ENCODE measurements around the gene DNASE1L3.
"Not testable (repeated sequence)": the region's sequence is repeated elsewhere in the genome, so short reads cannot be mapped to it uniquely, and the experiment has no call there.

The DNASE1L3 gene

GRCh38 chr3:58236527-58237237 is 25.9 kb upstream of the DNASE1L3 start:
- DNase-seq (ENCODE audit: low read depth, low spot score): no peak
- peak overlapping the region; percentile 81 for H3K4me3 ChIP-seq (ENCODE audit: low read depth, low read length)
- POLR2A ChIA-PET: no interaction called here
- CTCF ChIA-PET: interaction anchor here (3.4 to 3.6 kb wide), 2 partner anchors 20 to 65 kb away, joined by 12 to 20 read pairs; no protein-coding TSS in a partner anchor
- TF ChIP-seq CTCF (IDR thresholded peaks at IDR 0.05; ENCODE audit: insufficient read depth, low read length, missing control alignments): no peak

DNA sequence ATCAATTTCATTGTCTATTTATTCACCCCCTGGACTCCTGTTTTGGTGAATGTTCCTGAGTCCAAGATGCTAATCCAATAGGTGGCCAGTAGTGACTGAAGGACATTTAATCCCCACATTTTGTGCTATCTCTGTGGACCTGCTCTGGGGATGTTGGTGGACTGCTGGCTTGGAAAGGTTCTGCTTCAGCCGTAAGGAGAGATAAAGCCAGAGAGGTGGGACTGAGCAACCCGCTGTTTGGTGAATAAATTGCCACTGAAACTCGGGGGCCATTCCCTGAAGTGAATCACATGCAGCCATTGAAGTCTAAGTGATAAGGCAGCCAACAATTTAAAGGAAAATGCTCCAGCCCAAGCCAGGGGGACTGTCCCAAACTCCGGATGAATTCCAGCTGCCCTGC is 25.2 kb upstream of the DNASE1L3 start:
- no peak for DNase-seq (ENCODE audit: low read depth, low spot score)
- ChIA-PET CTCF (interaction anchor here (3.6 to 6.2 kb wide), 2 partner anchors 19 to 71 kb away, joined by 12 to 35 read pairs; partner anchors contain the start of genes HTD2 and RPP14), POLR2A (no interaction called here)
- no peak overlapping the region for H3K4me3 ChIP-seq (ENCODE audit: low read depth, low read length)
- TF ChIP-seq CTCF (IDR thresholded peaks at IDR 0.05; ENCODE audit: insufficient read depth, low read length, missing control alignments): no peak

GRCh38 chr3:58234516-58234931 is 23.8 kb upstream of the DNASE1L3 start:
- no peak for DNase-seq (ENCODE audit: low read depth, low spot score)
- no peak for TF ChIP-seq CTCF (IDR thresholded peaks at IDR 0.05; ENCODE audit: insufficient read depth, low read length, missing control alignments)
- ChIA-PET POLR2A (no interaction called here), CTCF (interaction anchor here (0.6 to 6.2 kb wide), 7 partner anchors 9 to 72 kb away, joined by 3 to 35 read pairs (median 5); partner anchors contain the start of genes HTD2 and RPP14)
- H3K4me3 ChIP-seq (ENCODE audit: low read depth, low read length): no peak overlapping the region

GRCh38 chr3:58231666-58232065 is 20.9 kb upstream of the DNASE1L3 start:
- TF ChIP-seq CTCF (IDR thresholded peaks at IDR 0.05; ENCODE audit: insufficient read depth, low read length, missing control alignments): no peak
- no peak for DNase-seq (ENCODE audit: low read depth, low spot score)
- H3K4me3 ChIP-seq (ENCODE audit: low read depth, low read length): no peak overlapping the region
- POLR2A ChIA-PET: no interaction called here
- CTCF ChIA-PET: interaction anchor here (1.0 to 6.2 kb wide), 6 partner anchors 13 to 75 kb away, joined by 3 to 35 read pairs (median 5); partner anchors contain the start of genes HTD2 and RPP14

- ChIA-PET CTCF (interaction anchor here (1.0 to 6.2 kb wide), 6 partner anchors 13 to 76 kb away, joined by 3 to 35 read pairs (median 5); partner anchors contain the start of genes HTD2 and RPP14), POLR2A (no interaction called here)
- DNase-seq (ENCODE audit: low read depth, low spot score): no peak
- no peak overlapping the region for H3K4me3 ChIP-seq (ENCODE audit: low read depth, low read length)
- no peak for TF ChIP-seq CTCF (IDR thresholded peaks at IDR 0.05; ENCODE audit: insufficient read depth, low read length, missing control alignments)
Measured at GRCh38 chr3:58230876-58231552, 20.2 kb upstream of the DNASE1L3 start.

DNA sequence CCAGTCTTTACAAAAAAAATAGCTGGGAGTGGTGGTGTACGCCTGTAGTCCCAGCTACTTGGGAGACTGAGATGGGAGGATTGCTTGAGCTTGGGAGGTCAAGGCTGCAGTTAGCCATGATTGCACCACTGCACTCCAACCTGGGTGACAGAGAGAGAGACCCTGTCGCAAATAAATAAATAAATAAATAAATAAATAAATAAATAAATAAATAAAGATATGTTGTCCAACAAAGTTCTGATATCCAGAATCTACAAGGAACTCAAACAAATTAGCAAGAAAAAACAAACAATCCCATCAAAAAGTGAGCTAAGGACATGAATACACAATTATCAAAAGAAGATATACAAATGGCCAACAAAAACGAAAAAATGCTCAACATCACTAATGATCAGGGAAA is 17.2 kb upstream of the DNASE1L3 start:
- DNase-seq (ENCODE audit: low read depth, low spot score); POLR2A ChIA-PET; H3K4me3 ChIP-seq (ENCODE audit: low read depth, low read length): not testable (repeated sequence)
- CTCF ChIA-PET: interaction anchor here (0.7 to 1.6 kb wide), 5 partner anchors 10 to 50 kb away, joined by 3 to 9 read pairs (median 3); partner anchors contain the start of gene DNASE1L3

Data from AG04449 (cell line).